Mesenchymal stem cell (in vitro differentiated cells and primary cell): Measurements from ENCODE around the gene GPR158.
"Not testable (repeated sequence)": the region's sequence is repeated elsewhere in the genome, so short reads cannot be mapped to it uniquely, and the experiment has no call there.

Experiments
- DNase-seq: peaks from one replicate; pipeline ENCODE4 v3.0.0-alpha.2; 2013
- H2AFZ ChIP-seq: one replicate; pipeline ENCODE4 v1.6.1; 2013; ENCODE audit warnings: low read depth, mild to moderate bottlenecking, control low read depth, inconsistent platforms, low read length, moderate library complexity
- H2AK5ac ChIP-seq: 2 replicates; pipeline ENCODE4 v1.6.1; 2013; ENCODE audit warnings: low read length, moderate library complexity, mild to moderate bottlenecking, inconsistent platforms; ENCODE audit not compliant: severe bottlenecking
- H2BK120ac ChIP-seq: one replicate; pipeline ENCODE4 v1.6.1; 2013; ENCODE audit warnings: low read depth, mild to moderate bottlenecking, inconsistent platforms, low read length, moderate library complexity
- H2BK12ac ChIP-seq, 2 experiments: one replicate each; pipeline ENCODE4 v1.6.1; 2013; ENCODE audit warnings: inconsistent platforms in 2 of 2, low read length in 2 of 2, mild to moderate bottlenecking in 2 of 2, moderate library complexity in 2 of 2, control low read depth in 1 of 2
- H2BK15ac ChIP-seq: one replicate; pipeline ENCODE4 v1.6.1; 2013; ENCODE audit warnings: mild to moderate bottlenecking, low read depth, inconsistent platforms; ENCODE audit not compliant: poor library complexity, severe bottlenecking
- H2BK5ac ChIP-seq: 2 replicates; pipeline ENCODE4 v1.6.1; 2013; ENCODE audit warnings: low read depth, mild to moderate bottlenecking, low read length, control low read depth, inconsistent platforms; ENCODE audit not compliant: poor library complexity, severe bottlenecking
- H3K14ac ChIP-seq, 2 experiments: one replicate each; pipeline ENCODE4 v1.6.1; 2013; ENCODE audit warnings: inconsistent platforms in 2 of 2, low read length in 2 of 2, control low read depth in 1 of 2, mild to moderate bottlenecking in 1 of 2, moderate library complexity in 1 of 2
- H3K18ac ChIP-seq, 2 experiments: one replicate each; pipeline ENCODE4 v1.6.1; 2013; ENCODE audit warnings: inconsistent platforms in 2 of 2, low read length in 2 of 2, control low read depth in 1 of 2, low read depth in 1 of 2, mild to moderate bottlenecking in 1 of 2
- H3K23ac ChIP-seq, 2 experiments: one replicate each; pipeline ENCODE4 v1.6.1; 2013; ENCODE audit warnings: inconsistent platforms in 2 of 2, low read length in 2 of 2, mild to moderate bottlenecking in 2 of 2, moderate library complexity in 2 of 2, control low read depth in 1 of 2
- H3K27ac ChIP-seq: 2 replicates; pipeline ENCODE4 v1.5.1; 2013; ENCODE audit warnings: mild to moderate bottlenecking, moderate library complexity, low read length, control low read depth, inconsistent platforms; ENCODE audit not compliant: poor library complexity, severe bottlenecking
- H3K27me3 ChIP-seq, 2 experiments: 2 replicates each; pipeline versions ENCODE4 v1.6.1 to v1.7.0; 2013; ENCODE audit warnings: low read length in 2 of 2, mild to moderate bottlenecking in 2 of 2, moderate library complexity in 2 of 2, control low read depth in 1 of 2, inconsistent platforms in 1 of 2; ENCODE audit not compliant: control insufficient read depth in 1 of 2, insufficient read depth in 1 of 2
- H3K36me3 ChIP-seq, 2 experiments: 2 replicates each; pipeline versions ENCODE4 v1.6.1 to v1.7.0; 2013; ENCODE audit warnings: low read length in 2 of 2, control low read depth in 1 of 2, inconsistent platforms in 1 of 2, low read depth in 1 of 2, mild to moderate bottlenecking in 1 of 2; ENCODE audit not compliant: insufficient read depth in 2 of 2, control insufficient read depth in 1 of 2
- H3K4ac ChIP-seq, 2 experiments: one replicate each; pipeline ENCODE4 v1.6.1; 2013; ENCODE audit warnings: inconsistent platforms in 2 of 2, low read length in 2 of 2, mild to moderate bottlenecking in 2 of 2, moderate library complexity in 2 of 2, control low read depth in 1 of 2, low read depth in 1 of 2
- H3K4me1 ChIP-seq: 2 replicates; pipeline ENCODE4 v1.6.1; 2013; ENCODE audit warnings: low read depth, low read length, control low read depth; ENCODE audit not compliant: control insufficient read depth, insufficient read depth
- H3K4me2 ChIP-seq: 2 replicates; pipeline ENCODE4 v1.6.1; 2013; ENCODE audit warnings: low read length, mild to moderate bottlenecking, inconsistent platforms; ENCODE audit not compliant: poor library complexity, severe bottlenecking
- H3K4me3 ChIP-seq, 2 experiments: 2 replicates each; pipeline versions ENCODE4 v1.5.1 to v1.7.0; 2013; ENCODE audit warnings: low read length in 2 of 2, mild to moderate bottlenecking in 2 of 2, control low read depth in 1 of 2, low read depth in 1 of 2; ENCODE audit not compliant: insufficient read depth in 1 of 2
- H3K79me1 ChIP-seq: replicated peaks from 2 replicates; pipeline ENCODE4 v1.6.1; 2013; ENCODE audit warnings: mild to moderate bottlenecking, control low read depth, low read length, inconsistent platforms; ENCODE audit not compliant: poor library complexity, severe bottlenecking
- H3K9ac ChIP-seq: 2 replicates; pipeline ENCODE4 v1.7.0; 2013; ENCODE audit warnings: mild to moderate bottlenecking, low read length, moderate library complexity
- H3K9me3 ChIP-seq: 2 replicates; pipeline ENCODE4 v1.7.0; 2013; ENCODE audit warnings: mild to moderate bottlenecking, low read length; ENCODE audit not compliant: control insufficient read depth
- H4K8ac ChIP-seq: one replicate; pipeline ENCODE4 v1.6.1; 2013; ENCODE audit warnings: inconsistent platforms, mild to moderate bottlenecking, low read length, moderate library complexity
- H4K91ac ChIP-seq: one replicate; pipeline ENCODE4 v1.6.1; 2013; ENCODE audit warnings: mild to moderate bottlenecking, low read length, inconsistent platforms
- WGBS: methylation state at CpG from one replicate; pipeline ENCODE4 v1.1.7; 2013; ENCODE audit warnings: mixed read lengths; 5-methylcytosine and 5-hydroxymethylcytosine counted together

GPR158 gene

DNA sequence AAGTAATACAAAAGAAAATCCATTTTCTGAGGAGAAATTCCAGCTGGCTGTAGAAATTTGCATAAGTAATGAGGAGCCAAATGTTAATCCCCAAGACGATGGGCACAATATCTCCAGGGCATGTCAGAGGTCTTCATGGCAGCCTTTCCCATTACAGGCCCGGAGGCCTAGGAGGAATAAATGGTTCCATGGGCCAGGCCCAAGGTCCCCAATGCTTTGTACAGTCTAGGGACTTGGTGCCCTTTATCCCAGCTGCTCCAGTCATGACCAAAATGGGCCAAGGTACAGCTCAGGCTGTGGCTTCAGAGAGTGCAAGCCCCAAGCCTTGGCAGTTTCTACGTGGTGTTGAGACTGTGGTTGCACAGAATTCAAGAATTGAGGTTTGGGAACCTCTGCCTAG is 182.5 kb downstream of the GPR158 start:
- Histone ChIP-seq H3K23ac (no peak overlapping the region), H2AK5ac (no peak overlapping the region), H3K4ac (no peak overlapping the region), H3K36me3 (no peaks in the 10 kb centered on the region), H3K4me2 (no peak overlapping the region), H4K91ac (no peak overlapping the region), H3K4me3 (no peak overlapping the region), H2AFZ (no peak overlapping the region), H2BK5ac (no peak overlapping the region), H3K27me3 (no peaks in the 10 kb centered on the region), H3K4me1 (no peaks in the 10 kb centered on the region), H3K9ac (no peak overlapping the region), H3K79me1 (no peaks in the 10 kb centered on the region), H3K27ac (no peak overlapping the region), H4K8ac (no peak overlapping the region), H2BK15ac (no peak overlapping the region), H2BK12ac (no peak overlapping the region), H3K18ac (no peak overlapping the region), H3K14ac (no peak overlapping the region), H2BK120ac (no peak overlapping the region), H3K9me3 (peaks cover 35% of the 10 kb centered on the region)
- no peak for DNase-seq
- WGBS, result 58% methylated on average over 3 of the region's 3 CpGs

DNA sequence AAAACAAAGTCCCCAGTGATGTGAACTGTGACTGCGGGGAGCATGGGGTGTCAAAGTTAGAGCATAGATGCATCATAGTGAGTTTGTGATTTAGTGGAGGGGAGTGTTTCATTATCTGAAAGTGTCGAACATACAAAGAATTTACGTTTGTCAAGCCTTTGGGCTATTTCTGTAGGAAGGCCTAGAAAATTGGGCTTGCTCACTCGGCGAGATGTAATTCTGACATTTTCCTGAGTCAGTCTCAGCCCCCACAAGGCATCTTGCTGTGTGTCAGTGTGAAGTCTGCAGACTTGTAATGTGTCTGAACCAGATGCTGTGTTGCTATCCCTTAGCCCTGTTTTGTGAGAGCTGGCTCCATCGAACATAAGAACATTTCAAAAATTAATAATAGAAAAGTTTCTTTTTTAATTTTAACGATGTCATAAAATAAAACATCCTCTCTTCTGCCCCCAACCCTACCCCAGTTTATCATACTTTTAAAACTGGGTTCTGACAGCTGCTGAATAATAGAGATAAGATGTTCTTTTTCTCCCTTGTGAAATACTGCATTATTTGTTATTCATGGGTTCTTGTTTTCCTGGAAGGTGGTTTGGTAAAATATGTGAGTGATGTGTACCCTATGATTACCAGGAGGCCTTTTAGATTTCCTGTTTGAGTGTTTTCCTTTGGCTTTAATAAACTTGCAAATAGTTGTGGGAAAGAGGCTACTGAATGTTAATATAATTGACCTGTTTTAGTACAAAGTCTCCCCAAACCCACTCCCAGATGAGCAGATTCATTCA is 207.4 kb downstream of the GPR158 start:
- H3K4me3 ChIP-seq, result no peak overlapping the region
- no peak overlapping the region for H3K4ac ChIP-seq
- H3K27me3 ChIP-seq, result no peaks in the 10 kb centered on the region
- no peak overlapping the region for H3K18ac ChIP-seq
- peaks cover 12% of the 10 kb centered on the region for H3K9me3 ChIP-seq
- no peaks in the 10 kb centered on the region for H3K79me1 ChIP-seq
- H3K4me1 ChIP-seq, result no peaks in the 10 kb centered on the region
- H2BK12ac ChIP-seq, result no peak overlapping the region
- H2BK15ac ChIP-seq, result no peak overlapping the region
- H3K36me3 ChIP-seq, result no peaks in the 10 kb centered on the region
- 47% methylated on average over 5 of the region's 7 CpGs for WGBS
- H2BK5ac ChIP-seq, result no peak overlapping the region
- H2AFZ ChIP-seq, result no peak overlapping the region
- no peak for DNase-seq
- no peak overlapping the region for H3K14ac ChIP-seq
- no peak overlapping the region for H3K27ac ChIP-seq
- no peak overlapping the region for H4K91ac ChIP-seq
- no peak overlapping the region for H4K8ac ChIP-seq
- no peak overlapping the region for H3K23ac ChIP-seq
- H3K9ac ChIP-seq, result no peak overlapping the region
- no peak overlapping the region for H2AK5ac ChIP-seq
- no peak overlapping the region for H2BK120ac ChIP-seq
- H3K4me2 ChIP-seq, result no peak overlapping the region

DNA sequence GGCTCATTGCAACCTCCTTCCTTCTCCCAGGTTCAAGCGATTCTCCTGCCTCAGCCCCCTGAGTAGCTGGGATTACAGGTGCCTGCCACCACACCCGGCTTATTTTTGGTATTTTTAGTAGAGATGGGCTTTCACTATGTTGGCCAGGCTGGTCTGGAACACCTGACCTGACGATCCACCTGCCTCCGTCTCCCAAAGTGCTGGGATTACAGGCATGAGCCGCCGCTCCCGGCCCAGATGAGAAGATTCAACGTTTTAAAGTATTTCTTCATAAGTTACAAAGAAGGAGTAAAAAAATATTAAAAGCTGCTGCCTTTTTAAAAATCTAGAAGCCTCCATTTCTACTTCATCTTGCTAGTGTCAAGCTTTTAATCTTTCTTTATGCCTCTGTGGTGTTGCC is 208.1 kb downstream of the GPR158 start:
- H3K36me3 ChIP-seq, DNase-seq, H3K27me3 ChIP-seq, H2BK120ac ChIP-seq, H2AFZ ChIP-seq, H3K79me1 ChIP-seq, H3K14ac ChIP-seq, H2BK15ac ChIP-seq, H3K4me3 ChIP-seq, H3K27ac ChIP-seq, H4K91ac ChIP-seq, H3K4me1 ChIP-seq, H3K9ac ChIP-seq, H2AK5ac ChIP-seq, H3K4me2 ChIP-seq, H3K18ac ChIP-seq, H4K8ac ChIP-seq, H3K4ac ChIP-seq, H3K23ac ChIP-seq, H2BK5ac ChIP-seq, H2BK12ac ChIP-seq: not testable (repeated sequence)
- 66% methylated on average over 4 of the region's 8 CpGs for WGBS
- peaks cover 12% of the 10 kb centered on the region for H3K9me3 ChIP-seq

DNA sequence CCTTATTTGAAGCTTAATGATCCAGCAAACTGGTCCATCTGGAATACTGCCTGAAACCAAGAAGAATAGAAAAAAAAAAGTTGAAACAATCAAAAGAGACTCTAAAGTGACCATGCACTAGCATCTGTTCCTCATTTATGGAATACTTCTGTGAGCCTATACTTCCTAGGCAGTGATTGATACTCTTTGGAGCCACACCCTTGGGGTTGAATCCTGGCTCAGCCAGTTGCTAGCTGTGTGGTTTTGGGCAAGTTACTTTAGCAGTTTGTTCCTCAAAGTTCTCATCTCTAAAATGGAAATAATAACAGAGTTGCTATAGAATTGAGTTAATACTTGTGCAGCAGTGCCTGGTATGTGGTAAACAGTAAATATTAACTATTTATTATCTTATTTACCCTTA is 208.9 kb downstream of the GPR158 start:
- Histone ChIP-seq H2AK5ac (no peak overlapping the region), H3K9ac (no peak overlapping the region), H3K79me1 (no peaks in the 10 kb centered on the region), H3K4me1 (no peaks in the 10 kb centered on the region), H2BK5ac (no peak overlapping the region), H3K18ac (no peak overlapping the region), H3K23ac (no peak overlapping the region), H3K4me3 (no peak overlapping the region), H3K36me3 (no peaks in the 10 kb centered on the region), H3K27ac (no peak overlapping the region), H3K4me2 (no peak overlapping the region), H3K14ac (no peak overlapping the region), H3K27me3 (no peaks in the 10 kb centered on the region), H2BK12ac (no peak overlapping the region), H2BK120ac (no peak overlapping the region), H4K8ac (no peak overlapping the region), H3K9me3 (peaks cover 12% of the 10 kb centered on the region), H2BK15ac (no peak overlapping the region), H4K91ac (no peak overlapping the region), H2AFZ (no peak overlapping the region), H3K4ac (no peak overlapping the region)
- DNase-seq, result no peak
